Measurements from ENCODE around the gene EMC8. TPM values are rescaled to one million over a fixed set of nuclear protein-coding genes. Genes with fewer than 3 reads are reported as not detected.

Gene EMC8
- total RNA-seq, 4 donors from 2014 or later, result 27.9 to 40.0 (median 31.8) TPM

GRCh38 chr16:85798901-85799496 is 345 bp downstream of the EMC8 start:
- Histone ChIP-seq H3K9me3 (no peaks in the 10 kb centered on the region), H3K36me3 (peaks cover 0 to 18% (median 7%) of the 10 kb centered on the region in 4 donors), H3K4me3 (peak overlapping the region; percentile 94 to 99 (median 98)), H3K27me3 (no peaks in the 10 kb centered on the region), H3K27ac (peak overlapping the region; percentile 94 to 99 (median 95)), H3K4me1 (peaks cover 21 to 32% (median 27%) of the 10 kb centered on the region in 4 donors)
- in situ Hi-C loops (cut with MboI; ENCODE audit: low pct_ligation_motif_present in 1 of 4, low pct_unique_long_range_greater_than_20kb in 1 of 4, low sequenced_read_pairs in 3 of 4) (no loop called here), intact Hi-C loops (cut with DNase I; ENCODE audit: low total_unique reads) (no loop called here)
- peak; percentile 24 for DNase-seq
- WGBS, 2 donors (ENCODE audit: low coverage in 1 of 2), result 1% methylated on average over 33 of the region's 51 CpGs; no CpG with 5 or more reads in 1 of the 2 donors
- TF ChIP-seq EP300 (IDR thresholded peaks at IDR 0.05; ENCODE audit: low read depth), result no peak
- TF ChIP-seq POLR2A (IDR thresholded peaks at IDR 0.05), result no peak
- no peak for TF ChIP-seq POLR2AphosphoS5 (IDR thresholded peaks at IDR 0.05)
- TF ChIP-seq CTCF (IDR thresholded peaks at IDR 0.05), result peak in 1 of 5 experiments; percentile 26

GRCh38 chr16:85798283-85798776 is 1.0 kb downstream of the EMC8 start:
- DNase-seq, result no peak

GRCh38 chr16:85796599-85796998 is 2.7 kb downstream of the EMC8 start:
- peaks cover 18 to 32% (median 26%) of the 10 kb centered on the region in 4 donors for H3K4me1 ChIP-seq
- WGBS, 2 donors (ENCODE audit: low coverage in 1 of 2), result 89 to 94% methylated on average over 4 to 7 of the region's 7 CpGs
- no peaks in the 10 kb centered on the region for H3K27me3 ChIP-seq
- intact Hi-C loops (cut with DNase I; ENCODE audit: low total_unique reads), result no loop called here
- H3K9me3 ChIP-seq, result no peaks in the 10 kb centered on the region
- TF ChIP-seq POLR2A (IDR thresholded peaks at IDR 0.05), result no peak
- TF ChIP-seq CTCF (IDR thresholded peaks at IDR 0.05), result no peak
- no peak for TF ChIP-seq POLR2AphosphoS5 (IDR thresholded peaks at IDR 0.05)
- no peak for TF ChIP-seq EP300 (IDR thresholded peaks at IDR 0.05; ENCODE audit: low read depth)
- peaks cover 0 to 3% (median 0%) of the 10 kb centered on the region in 4 donors for H3K36me3 ChIP-seq
- no peak for DNase-seq
- no peak overlapping the region for H3K4me3 ChIP-seq
- in situ Hi-C loops (cut with MboI; ENCODE audit: low pct_ligation_motif_present in 1 of 4, low pct_unique_long_range_greater_than_20kb in 1 of 4, low sequenced_read_pairs in 3 of 4), result no loop called here
- H3K27ac ChIP-seq, result no peak overlapping the region

More at GRCh38 chr16:85798283-85798776, 1.0 kb downstream of the EMC8 start:
- Histone ChIP-seq H3K9me3 (no peaks in the 10 kb centered on the region), H3K27me3 (no peaks in the 10 kb centered on the region), H3K4me3 (peak overlapping the region; percentile 94 to 99 (median 98)), H3K36me3 (peaks cover 0 to 12% (median 5%) of the 10 kb centered on the region in 4 donors), H3K4me1 (peaks cover 21 to 32% (median 27%) of the 10 kb centered on the region in 4 donors), H3K27ac (peak overlapping the region in 3 of 4 donors; percentile 94 to 99 (median 95))
- TF ChIP-seq POLR2AphosphoS5 (IDR thresholded peaks at IDR 0.05) (no peak), POLR2A (IDR thresholded peaks at IDR 0.05) (no peak), EP300 (IDR thresholded peaks at IDR 0.05; ENCODE audit: low read depth) (no peak), CTCF (IDR thresholded peaks at IDR 0.05) (no peak)
- intact Hi-C loops (cut with DNase I; ENCODE audit: low total_unique reads), result no loop called here
- in situ Hi-C loops (cut with MboI; ENCODE audit: low pct_ligation_motif_present in 1 of 4, low pct_unique_long_range_greater_than_20kb in 1 of 4, low sequenced_read_pairs in 3 of 4), result no loop called here
- WGBS, 2 donors (ENCODE audit: low coverage in 1 of 2), result 11 to 16% methylated on average over 7 to 15 of the region's 17 CpGs

GRCh38 chr16:85796152-85796551 is 3.2 kb downstream of the EMC8 start:
- H3K36me3 ChIP-seq, result peaks cover 0 to 6% (median 0%) of the 10 kb centered on the region in 4 donors

More at GRCh38 chr16:85796152-85796551, 3.2 kb downstream of the EMC8 start:
- peaks cover 18 to 31% (median 22%) of the 10 kb centered on the region in 4 donors for H3K4me1 ChIP-seq
- no peak overlapping the region for H3K27ac ChIP-seq
- intact Hi-C loops (cut with DNase I; ENCODE audit: low total_unique reads) (no loop called here), in situ Hi-C loops (cut with MboI; ENCODE audit: low pct_ligation_motif_present in 1 of 4, low pct_unique_long_range_greater_than_20kb in 1 of 4, low sequenced_read_pairs in 3 of 4) (no loop called here)
- TF ChIP-seq EP300 (IDR thresholded peaks at IDR 0.05; ENCODE audit: low read depth), result no peak
- no peak for TF ChIP-seq CTCF (IDR thresholded peaks at IDR 0.05)
- no peak for TF ChIP-seq POLR2AphosphoS5 (IDR thresholded peaks at IDR 0.05)
- TF ChIP-seq POLR2A (IDR thresholded peaks at IDR 0.05), result no peak
- H3K4me3 ChIP-seq, result no peak overlapping the region
- 89 to 90% methylated on average over 5 to 6 of the region's 6 CpGs for WGBS, 2 donors (ENCODE audit: low coverage in 1 of 2)
- no peaks in the 10 kb centered on the region for H3K27me3 ChIP-seq
- H3K9me3 ChIP-seq, result no peaks in the 10 kb centered on the region
- DNase-seq, result no peak
